Bronchial epithelial cell (primary cell): ENCODE results near the gene CNTNAP4. TPM values are rescaled to one million over a fixed set of nuclear protein-coding genes. Genes with fewer than 3 reads are reported as not detected.

Experiments used
- DNase-seq: peaks from one replicate; pipeline ENCODE4 v3.0.0-alpha.2; 2010; ENCODE audit warnings: low read depth
- FAIRE-seq: peaks from 2 replicates; lab custom pipeline; 2011; peaks lifted over from hg19 to GRCh38; lab: Jason Lieb, UNC
- H3K27me3 ChIP-seq: 2 replicates; pipeline ENCODE4 v1.5.1; 2011; ENCODE audit warnings: low read length; ENCODE audit not compliant: control insufficient read depth, insufficient read depth
- H3K36me3 ChIP-seq: 2 replicates; pipeline ENCODE4 v1.5.1; 2011; ENCODE audit warnings: low read length; ENCODE audit not compliant: control insufficient read depth, insufficient read depth
- H3K4me3 ChIP-seq: 2 replicates; pipeline ENCODE4 v1.5.1; 2011; ENCODE audit warnings: mild to moderate bottlenecking, low read depth, low read length, control low read depth
- CTCF ChIP-seq: IDR thresholded peaks from 2 replicates; pipeline ENCODE4 v1.5.1; 2011; ENCODE audit warnings: mild to moderate bottlenecking, moderate library complexity, low read length, control low read depth, inconsistent platforms; ENCODE audit not compliant: insufficient read depth, severe bottlenecking
- total RNA-seq: library from RNA; depleted of rRNA; stranded (reverse); fragments of >200 nt; gene quantifications from 2 replicates; pipeline ENCODE4 v1.2.1, GENCODE V29; 2014

Gene CNTNAP4
- total RNA-seq, 1 donor from 2014 or later: not detected

- no peak for DNase-seq
Observed at GRCh38 chr16:76336112-76336511, 58.9 kb downstream of the CNTNAP4 start.

GRCh38 chr16:76338472-76338871, 61.3 kb downstream of the CNTNAP4 start:
- DNase-seq (no peak), FAIRE-seq (no peak)
- H3K4me3 ChIP-seq: no peak overlapping the region
- no peaks in the 10 kb centered on the region for H3K27me3 ChIP-seq
- no peaks in the 10 kb centered on the region for H3K36me3 ChIP-seq
- no peak for TF ChIP-seq CTCF

More at GRCh38 chr16:76336112-76336511, 58.9 kb downstream of the CNTNAP4 start:
- no peak for TF ChIP-seq CTCF
- no peaks in the 10 kb centered on the region for H3K36me3 ChIP-seq
- H3K4me3 ChIP-seq: no peak overlapping the region
- no peaks in the 10 kb centered on the region for H3K27me3 ChIP-seq
- no peak for FAIRE-seq

GRCh38 chr16:76343769-76344168, 66.6 kb downstream of the CNTNAP4 start:
- Histone ChIP-seq H3K4me3 (no peak overlapping the region), H3K27me3 (no peaks in the 10 kb centered on the region), H3K36me3 (no peaks in the 10 kb centered on the region)
- TF ChIP-seq CTCF: no peak
- no peak for FAIRE-seq
- DNase-seq: no peak

- FAIRE-seq (no peak), DNase-seq (no peak)
- no peaks in the 10 kb centered on the region for H3K36me3 ChIP-seq
- no peaks in the 10 kb centered on the region for H3K27me3 ChIP-seq
- H3K4me3 ChIP-seq: no peak overlapping the region
- TF ChIP-seq CTCF: no peak
Observed at GRCh38 chr16:76345163-76345661, 68.0 kb downstream of the CNTNAP4 start.

GRCh38 chr16:76346210-76346609, 69.0 kb downstream of the CNTNAP4 start:
- FAIRE-seq (no peak), DNase-seq (no peak)
- no peak overlapping the region for H3K4me3 ChIP-seq
- H3K36me3 ChIP-seq: no peaks in the 10 kb centered on the region
- no peaks in the 10 kb centered on the region for H3K27me3 ChIP-seq
- no peak for TF ChIP-seq CTCF

- Histone ChIP-seq H3K27me3 (no peaks in the 10 kb centered on the region), H3K4me3 (no peak overlapping the region), H3K36me3 (no peaks in the 10 kb centered on the region)
- FAIRE-seq (no peak), DNase-seq (no peak)
- no peak for TF ChIP-seq CTCF
Observed at GRCh38 chr16:76351441-76351840, 74.2 kb downstream of the CNTNAP4 start.
